Stimulated activated naive CD8-positive, alpha-beta T cell treated with anti-CD3 and anti-CD28 coated beads, Interleukin-15, Interleukin-2, amounts not matched to agents 100 ng/mL and 50 ng/mL, for 24 hours (primary cell): Measurements from ENCODE around the gene KMT5C.
"Not testable (repeated sequence)": the region's sequence is repeated elsewhere in the genome, so short reads cannot be mapped to it uniquely, and the experiment has no call there.

ENCODE experiments used
- H3K27ac Mint-ChIP-seq: one replicate; pipeline ENCODE4 v1.8.0; 2021; ENCODE audit warnings: mild to moderate bottlenecking, mixed read lengths
- H3K27me3 Mint-ChIP-seq: one replicate; pipeline ENCODE4 v1.8.0; 2021; ENCODE audit warnings: mixed read lengths
- H3K36me3 Mint-ChIP-seq: one replicate; pipeline ENCODE4 v1.8.0; 2021; ENCODE audit warnings: low read depth, mixed read lengths
- H3K4me1 Mint-ChIP-seq: one replicate; pipeline ENCODE4 v1.8.0; 2021; ENCODE audit warnings: low read depth, mixed read lengths
- H3K4me3 Mint-ChIP-seq: one replicate; pipeline ENCODE4 v1.8.0; 2021; ENCODE audit warnings: mild to moderate bottlenecking, mixed read lengths
- H3K9me3 Mint-ChIP-seq: one replicate; pipeline ENCODE4 v1.8.0; 2021; ENCODE audit warnings: mixed read lengths

The KMT5C gene

GRCh38 chr19:55310498-55310897 is 29.2 kb upstream of the KMT5C start:
- Mint-ChIP-seq H3K36me3 (no peaks in the 10 kb centered on the region), H3K27me3 (no peaks in the 10 kb centered on the region), H3K4me1 (no peaks in the 10 kb centered on the region), H3K9me3 (no peaks in the 10 kb centered on the region), H3K27ac (no peak overlapping the region), H3K4me3 (no peak overlapping the region)

- Mint-ChIP-seq H3K9me3 (no peaks in the 10 kb centered on the region), H3K4me3 (no peak overlapping the region), H3K36me3 (no peaks in the 10 kb centered on the region), H3K4me1 (no peaks in the 10 kb centered on the region), H3K27ac (no peak overlapping the region), H3K27me3 (no peaks in the 10 kb centered on the region)
Measured at GRCh38 chr19:55311397-55311796, 28.3 kb upstream of the KMT5C start.

GRCh38 chr19:55311797-55312196 is 27.9 kb upstream of the KMT5C start:
- H3K36me3 Mint-ChIP-seq, result no peaks in the 10 kb centered on the region
- no peaks in the 10 kb centered on the region for H3K27me3 Mint-ChIP-seq
- H3K9me3 Mint-ChIP-seq, result no peaks in the 10 kb centered on the region
- H3K4me3 Mint-ChIP-seq, result no peak overlapping the region
- no peak overlapping the region for H3K27ac Mint-ChIP-seq
- no peaks in the 10 kb centered on the region for H3K4me1 Mint-ChIP-seq

GRCh38 chr19:55312621-55313512 is 26.8 kb upstream of the KMT5C start:
- no peaks in the 10 kb centered on the region for H3K36me3 Mint-ChIP-seq
- no peak overlapping the region for H3K27ac Mint-ChIP-seq
- H3K4me1 Mint-ChIP-seq, result no peaks in the 10 kb centered on the region
- no peak overlapping the region for H3K4me3 Mint-ChIP-seq
- H3K9me3 Mint-ChIP-seq, result no peaks in the 10 kb centered on the region
- H3K27me3 Mint-ChIP-seq, result no peaks in the 10 kb centered on the region

GRCh38 chr19:55314396-55314795 is 25.3 kb upstream of the KMT5C start:
- no peaks in the 10 kb centered on the region for H3K27me3 Mint-ChIP-seq
- no peak overlapping the region for H3K4me3 Mint-ChIP-seq
- H3K27ac Mint-ChIP-seq, result no peak overlapping the region
- H3K36me3 Mint-ChIP-seq, result no peaks in the 10 kb centered on the region
- H3K4me1 Mint-ChIP-seq, result no peaks in the 10 kb centered on the region
- no peaks in the 10 kb centered on the region for H3K9me3 Mint-ChIP-seq

DNA sequence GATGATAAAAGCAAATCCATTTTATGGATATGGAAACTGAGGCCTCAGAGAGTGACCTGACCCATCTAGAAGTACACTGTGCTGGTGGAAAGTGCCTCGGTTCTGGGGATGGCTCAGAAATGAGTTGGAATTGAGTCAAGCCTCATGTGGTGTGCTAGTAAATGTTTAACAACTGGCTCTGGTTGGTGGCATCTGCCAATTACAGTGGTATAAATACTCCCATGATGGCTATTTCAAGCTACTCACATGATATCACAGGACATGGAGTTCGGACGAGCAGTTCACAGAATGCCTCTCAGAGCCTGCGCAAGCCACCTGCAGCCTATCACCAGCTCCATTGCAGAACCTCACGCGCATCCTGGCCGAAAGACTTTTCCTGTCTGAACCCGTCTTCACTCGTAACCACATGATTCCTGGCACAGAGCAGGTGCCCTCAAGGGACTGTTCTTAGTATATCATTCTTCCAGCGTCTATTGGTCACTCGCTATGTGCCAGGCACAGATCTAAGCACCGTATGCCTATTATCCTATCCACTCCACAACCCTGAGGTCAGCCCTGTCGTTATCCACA is 23.6 kb upstream of the KMT5C start:
- Mint-ChIP-seq H3K27me3 (no peaks in the 10 kb centered on the region), H3K4me3 (no peak overlapping the region), H3K4me1 (no peaks in the 10 kb centered on the region), H3K9me3 (no peaks in the 10 kb centered on the region), H3K27ac (no peak overlapping the region), H3K36me3 (no peaks in the 10 kb centered on the region)

DNA sequence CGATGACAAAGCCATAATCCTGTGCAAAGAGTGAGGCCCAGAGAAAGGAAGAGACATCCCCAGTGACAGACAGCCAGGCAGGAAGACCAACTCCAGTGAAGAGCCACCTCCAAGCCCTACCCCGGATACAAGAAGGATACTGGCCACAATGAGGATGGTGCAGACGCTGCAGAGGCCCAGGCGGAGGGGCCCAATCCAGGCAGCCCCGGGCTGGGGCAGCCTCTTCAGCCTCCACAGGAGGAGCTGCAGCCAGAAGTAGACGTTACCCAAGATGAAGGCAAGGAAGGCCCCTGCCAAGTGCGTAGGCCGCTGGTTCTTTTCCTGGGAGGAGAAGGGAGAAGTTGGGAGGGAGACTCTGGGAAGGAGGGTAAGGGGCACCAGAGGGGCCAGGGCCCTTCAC is 23.0 kb upstream of the KMT5C start:
- Mint-ChIP-seq H3K4me3 (no peak overlapping the region), H3K27me3 (no peaks in the 10 kb centered on the region), H3K36me3 (no peaks in the 10 kb centered on the region), H3K9me3 (no peaks in the 10 kb centered on the region), H3K4me1 (no peaks in the 10 kb centered on the region), H3K27ac (no peak overlapping the region)

- Mint-ChIP-seq H3K4me3 (no peak overlapping the region), H3K27ac (no peak overlapping the region), H3K27me3 (peaks cover 4% of the 10 kb centered on the region), H3K9me3 (no peaks in the 10 kb centered on the region), H3K4me1 (no peaks in the 10 kb centered on the region), H3K36me3 (no peaks in the 10 kb centered on the region)
Measured at GRCh38 chr19:55319785-55320184, 19.9 kb upstream of the KMT5C start.

- Mint-ChIP-seq H3K9me3 (no peaks in the 10 kb centered on the region), H3K27ac (no peak overlapping the region)
Measured at GRCh38 chr19:55320844-55321419, 18.7 kb upstream of the KMT5C start.

DNA sequence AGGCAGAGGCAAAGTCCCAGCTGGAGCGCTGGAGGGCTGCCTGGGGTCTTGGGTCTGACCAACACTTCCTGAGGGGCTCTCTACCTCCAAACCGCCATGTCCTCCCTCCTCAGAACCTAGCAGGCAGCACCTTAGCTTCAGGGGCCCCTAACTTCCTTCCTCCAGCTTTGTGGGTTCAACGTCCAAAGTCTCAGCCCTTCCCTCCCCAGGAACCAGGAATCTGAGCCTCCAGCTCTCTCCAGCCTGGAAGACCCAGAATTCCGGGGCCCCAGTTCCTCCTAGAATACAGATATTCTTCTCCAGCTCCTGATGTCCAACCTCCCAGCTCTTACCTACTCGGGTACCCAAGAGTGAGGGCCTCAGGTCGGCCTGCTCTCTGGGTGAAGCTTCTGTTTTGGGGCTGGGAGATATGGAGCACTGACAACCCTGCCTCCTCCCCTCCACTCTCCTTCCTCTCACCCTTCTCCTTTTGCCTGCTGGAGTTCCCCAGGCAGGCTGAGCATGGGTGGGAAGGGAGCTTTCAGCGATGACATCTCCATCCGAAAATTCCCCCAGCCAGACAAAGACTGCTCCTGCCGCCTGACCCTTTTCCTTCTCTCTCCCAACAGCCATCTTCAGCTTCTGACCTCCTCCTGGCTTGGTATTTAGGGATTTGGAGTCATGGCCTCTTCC is 18.1 kb upstream of the KMT5C start:
- no peaks in the 10 kb centered on the region for H3K36me3 Mint-ChIP-seq
- no peak overlapping the region for H3K27ac Mint-ChIP-seq
- H3K9me3 Mint-ChIP-seq, result no peaks in the 10 kb centered on the region
- no peaks in the 10 kb centered on the region for H3K4me1 Mint-ChIP-seq
- no peak overlapping the region for H3K4me3 Mint-ChIP-seq
- H3K27me3 Mint-ChIP-seq, result peaks cover 4% of the 10 kb centered on the region

More at GRCh38 chr19:55320844-55321419, 18.7 kb upstream of the KMT5C start:
- H3K4me1 Mint-ChIP-seq, result no peaks in the 10 kb centered on the region
- H3K4me3 Mint-ChIP-seq, result no peak overlapping the region
- H3K36me3 Mint-ChIP-seq, result no peaks in the 10 kb centered on the region
- H3K27me3 Mint-ChIP-seq, result peaks cover 4% of the 10 kb centered on the region

DNA sequence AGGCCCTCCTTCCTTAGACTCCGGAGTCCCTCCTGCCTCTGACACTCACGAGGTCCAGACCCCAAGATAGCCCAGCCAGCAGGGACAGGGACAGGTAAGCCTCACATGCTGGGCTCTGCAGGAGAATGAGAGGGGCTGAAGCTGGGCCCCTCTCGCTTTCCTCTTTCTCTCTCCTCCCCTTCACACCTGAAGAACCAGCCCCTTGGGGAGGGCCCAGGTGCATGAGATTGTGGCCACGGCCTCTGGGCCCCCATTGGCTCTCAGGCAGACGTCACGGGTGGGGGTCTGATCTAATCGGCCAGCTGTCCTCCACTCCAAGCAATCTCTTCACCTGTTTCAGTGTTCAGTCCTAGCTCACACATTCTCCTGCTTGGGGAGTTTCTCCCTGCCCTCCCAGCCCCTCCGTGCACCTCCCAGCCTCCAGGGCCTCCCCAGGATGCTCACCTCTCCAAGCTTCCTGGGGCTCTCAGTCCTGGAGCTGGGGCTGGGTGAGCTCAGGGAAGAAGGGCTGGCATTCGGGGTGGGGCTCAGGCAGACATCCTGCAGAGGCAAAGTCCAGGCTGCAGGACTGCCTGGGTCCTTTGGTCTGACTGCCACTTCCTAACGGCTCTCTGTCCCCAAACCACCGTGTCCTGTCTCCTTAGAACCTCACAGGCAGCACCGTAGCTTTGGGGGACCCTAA is 17.3 kb upstream of the KMT5C start:
- no peak overlapping the region for H3K4me3 Mint-ChIP-seq
- no peaks in the 10 kb centered on the region for H3K36me3 Mint-ChIP-seq
- no peaks in the 10 kb centered on the region for H3K4me1 Mint-ChIP-seq
- peaks cover 4% of the 10 kb centered on the region for H3K27me3 Mint-ChIP-seq
- H3K9me3 Mint-ChIP-seq, result no peaks in the 10 kb centered on the region
- no peak overlapping the region for H3K27ac Mint-ChIP-seq

DNA sequence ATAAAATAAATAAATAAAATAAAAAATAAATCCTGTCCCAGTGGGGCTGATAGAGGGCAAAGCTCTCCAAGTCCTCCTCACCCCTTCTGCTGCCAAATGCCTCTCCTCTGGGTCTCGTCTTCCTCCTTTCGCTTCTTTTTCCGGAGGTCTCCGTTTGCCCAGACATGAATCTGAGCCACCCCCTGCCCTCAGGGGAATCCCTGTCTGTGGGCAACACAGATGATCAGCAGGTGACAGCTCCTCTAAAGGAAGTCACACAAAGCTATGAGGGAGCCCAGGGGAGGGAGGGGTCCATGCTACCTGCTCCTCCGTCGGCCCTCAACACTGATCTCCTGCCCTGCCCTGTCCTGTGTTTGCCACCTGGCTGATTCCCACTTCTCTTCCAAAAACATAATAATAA is 15.0 kb upstream of the KMT5C start:
- H3K9me3 Mint-ChIP-seq, result no peaks in the 10 kb centered on the region
- H3K4me3 Mint-ChIP-seq, result no peak overlapping the region
- no peak overlapping the region for H3K27ac Mint-ChIP-seq
- no peaks in the 10 kb centered on the region for H3K4me1 Mint-ChIP-seq
- H3K27me3 Mint-ChIP-seq, result peaks cover 4% of the 10 kb centered on the region
- no peaks in the 10 kb centered on the region for H3K36me3 Mint-ChIP-seq

- Mint-ChIP-seq H3K27ac (no peak within 1 kb of the TSS), H3K4me3 (no peak within 1 kb of the TSS), H3K9me3 (no peaks in the 10 kb centered on the region)
Measured at GRCh38 chr19:55325172-55325571, 14.5 kb upstream of the KMT5C start, which contains the start of gene TMEM150B. Gene TMEM150B (minus strand): TSS chr19:55325341. CDS start chr19:55321036, 4,305 bp downstream.

DNA sequence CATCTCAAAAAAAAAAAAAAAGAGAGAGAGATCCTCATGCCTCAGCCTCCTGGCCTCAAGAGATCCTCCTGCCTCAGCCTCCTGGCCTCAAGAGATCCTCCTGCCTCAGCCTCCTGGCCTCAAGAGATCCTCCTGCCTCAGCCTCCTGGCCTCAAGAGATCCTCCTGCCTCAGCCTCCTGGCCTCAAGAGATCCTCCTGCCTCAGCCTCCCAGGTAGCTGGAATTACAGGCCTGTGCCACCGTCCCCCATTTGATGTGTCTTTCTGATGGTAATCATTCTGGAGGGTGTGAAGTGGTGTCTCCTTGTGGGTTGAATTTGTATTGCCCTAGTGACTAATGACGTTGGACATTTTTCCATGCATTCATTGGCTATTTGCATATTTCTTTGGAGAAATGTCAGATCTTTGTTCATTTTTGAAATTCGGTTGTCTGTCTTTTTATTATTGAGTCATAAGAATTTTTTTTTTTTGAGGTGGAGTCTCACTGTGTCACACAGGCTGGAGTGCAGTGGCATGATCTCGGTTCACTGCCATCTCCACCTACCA is 10.8 kb upstream of the KMT5C start:
- not testable (repeated sequence) for H3K4me1 Mint-ChIP-seq, H3K27me3 Mint-ChIP-seq, H3K9me3 Mint-ChIP-seq, H3K27ac Mint-ChIP-seq, H3K36me3 Mint-ChIP-seq, H3K4me3 Mint-ChIP-seq

More at GRCh38 chr19:55325172-55325571, 14.5 kb upstream of the KMT5C start, which contains the start of gene TMEM150B:
- H3K27me3 Mint-ChIP-seq, result peaks cover 4% of the 10 kb centered on the region
- H3K36me3 Mint-ChIP-seq, result no peaks in the 10 kb centered on the region
- no peaks in the 10 kb centered on the region for H3K4me1 Mint-ChIP-seq
